Left kidney (tissue), 2 donors: ENCODE data around the gene CTTNBP2. TPM values are rescaled to one million over a fixed set of nuclear protein-coding genes. Genes with fewer than 3 reads are reported as not detected.

ENCODE experiments used
- DNase-seq: peaks from one replicate; pipeline ENCODE4 v3.0.0-alpha.2; 2013
- polyA plus RNA-seq: library from polyadenylated mRNA; unstranded; fragments of 120-200 nt; gene quantifications from one replicate; pipeline ENCODE4 v1.2.1, GENCODE V29; 2013; ENCODE audit not compliant: insufficient read length

Gene CTTNBP2
- polyA plus RNA-seq, 1 donor: 39.3 TPM

GRCh38 chr7:117686311-117686935, 186.8 kb downstream of the CTTNBP2 start:
- DNase-seq: no peak

- no peak for DNase-seq
Measured at GRCh38 chr7:117685795-117686194, 187.4 kb downstream of the CTTNBP2 start.

DNA sequence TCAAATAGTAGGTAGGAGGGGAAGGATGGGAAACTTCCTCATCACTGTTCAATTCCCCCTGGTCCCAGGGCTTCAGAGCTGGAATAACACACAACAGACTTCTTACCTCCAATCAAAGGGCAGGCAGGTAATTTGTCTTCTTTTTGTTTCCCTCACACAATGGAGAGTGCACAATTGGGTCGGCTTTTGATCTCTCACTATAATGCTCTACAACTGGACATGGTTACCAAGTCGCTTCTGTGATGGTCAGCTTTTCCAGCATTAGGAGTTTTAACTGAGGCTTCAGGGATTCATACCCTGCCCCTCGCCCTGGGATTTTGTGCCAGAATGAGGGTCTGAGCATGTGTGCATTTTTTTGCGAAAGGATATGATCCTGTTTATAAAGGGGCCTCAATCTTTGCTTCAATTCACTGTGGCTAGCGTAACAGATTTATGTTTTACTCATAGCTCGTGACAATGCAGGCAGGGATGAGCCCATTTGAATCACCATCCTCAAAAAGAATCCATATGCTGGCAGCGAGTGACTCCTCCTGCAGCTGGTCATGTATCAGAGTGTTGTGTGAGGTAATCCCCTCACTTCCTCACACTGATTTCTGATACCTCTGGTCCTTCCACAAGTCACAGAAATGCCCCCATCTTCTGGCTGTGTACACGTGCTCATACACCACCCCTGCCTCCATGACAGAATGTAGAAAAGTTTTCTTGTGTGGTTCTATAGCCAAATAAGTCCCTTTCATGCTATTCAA, 189.6 kb downstream of the CTTNBP2 start:
- no peak for DNase-seq

DNA sequence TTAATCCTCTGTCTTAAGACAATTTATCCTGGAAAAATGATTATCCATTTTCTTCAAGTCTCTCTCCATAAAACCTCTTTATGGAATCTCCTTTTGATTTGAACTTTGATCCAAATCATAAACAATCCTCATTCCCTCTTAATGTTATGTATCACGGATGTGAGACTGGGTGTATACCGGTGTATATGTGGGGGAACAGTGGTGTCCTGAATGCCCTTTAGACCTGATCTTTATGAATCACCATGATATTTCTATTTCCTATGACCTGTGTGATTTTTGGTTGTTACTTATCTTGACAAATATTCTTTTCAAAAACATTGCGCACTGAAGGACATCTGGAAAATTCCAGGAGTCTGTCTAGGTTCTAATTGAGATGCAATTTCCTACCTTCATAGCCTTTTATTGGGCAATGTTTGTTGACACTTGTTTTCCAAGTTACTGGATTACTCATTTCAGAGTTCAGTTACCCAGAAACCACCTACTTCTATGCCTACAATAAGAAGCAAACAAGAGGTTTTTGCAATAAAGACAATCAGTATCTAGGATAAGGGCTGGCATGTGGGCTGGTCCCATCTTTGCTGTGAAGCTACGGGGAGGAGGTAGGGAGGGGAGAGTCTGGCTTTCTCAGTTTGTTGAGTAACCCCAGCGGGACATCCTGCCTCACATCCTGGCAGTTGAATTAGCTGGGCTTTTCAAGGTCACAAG, 190.4 kb downstream of the CTTNBP2 start:
- no peak for DNase-seq

DNA sequence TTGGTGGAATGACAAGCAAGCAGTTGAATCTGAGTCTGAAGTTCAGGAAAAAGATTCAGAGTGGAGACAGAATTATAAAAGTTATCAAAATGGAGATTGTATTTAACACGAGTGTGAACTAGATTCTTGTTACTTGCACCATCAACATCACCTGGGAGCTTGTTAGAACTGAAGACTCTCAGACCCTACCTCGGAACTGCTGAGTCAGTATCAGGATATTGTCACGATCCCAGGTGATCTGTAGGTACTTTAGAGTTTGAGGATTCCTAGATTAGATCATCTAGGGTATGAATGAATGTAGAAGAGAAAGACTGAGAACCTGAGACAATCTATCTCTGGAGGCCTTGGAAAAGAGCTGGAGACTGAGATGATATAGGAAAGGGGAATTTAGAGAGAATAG, 194.1 kb downstream of the CTTNBP2 start:
- no peak for DNase-seq

DNA sequence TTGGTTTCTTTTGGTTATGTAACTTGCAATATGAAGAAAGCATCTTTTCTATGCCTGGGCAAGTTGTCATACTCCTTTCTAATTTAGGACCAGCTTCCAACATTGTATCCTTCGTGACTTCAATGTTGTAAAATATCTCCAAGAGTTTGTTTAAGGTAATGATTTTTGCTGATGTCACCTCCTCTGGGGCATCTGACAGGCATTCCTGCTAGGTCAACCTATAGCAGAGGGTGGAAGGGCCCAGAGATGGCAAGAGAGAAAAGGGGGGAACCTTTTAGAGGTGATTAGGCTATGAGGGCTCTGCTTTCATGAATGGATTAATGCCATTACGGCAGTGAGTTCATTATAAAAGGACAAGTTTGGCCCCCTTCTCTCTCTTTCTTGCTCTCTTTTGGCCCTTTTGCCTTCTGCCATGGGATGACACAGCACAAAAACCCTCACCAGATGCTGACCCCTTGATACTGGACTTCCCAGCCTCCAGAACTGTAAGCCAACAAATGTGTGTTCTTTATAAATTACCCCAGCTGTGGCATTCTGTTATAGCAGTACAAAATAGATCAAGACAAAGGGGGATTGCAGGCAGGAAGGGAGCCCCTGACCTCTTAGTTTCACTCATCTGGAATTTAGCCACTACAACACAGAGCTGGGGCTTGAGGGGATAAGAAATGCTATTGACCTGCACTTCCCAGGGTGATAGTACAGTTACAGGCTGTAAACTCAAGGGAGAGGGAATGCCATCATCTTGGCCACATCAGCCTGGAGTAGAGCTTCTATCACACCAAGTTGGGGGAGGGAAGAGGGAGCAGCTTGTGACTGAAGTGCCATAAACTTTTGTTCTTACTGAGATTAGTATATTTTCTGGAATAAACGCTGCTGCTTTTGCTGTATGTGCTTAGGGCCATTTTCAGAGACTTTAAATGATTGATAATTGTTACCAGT, 197.5 kb downstream of the CTTNBP2 start:
- no peak for DNase-seq

DNA sequence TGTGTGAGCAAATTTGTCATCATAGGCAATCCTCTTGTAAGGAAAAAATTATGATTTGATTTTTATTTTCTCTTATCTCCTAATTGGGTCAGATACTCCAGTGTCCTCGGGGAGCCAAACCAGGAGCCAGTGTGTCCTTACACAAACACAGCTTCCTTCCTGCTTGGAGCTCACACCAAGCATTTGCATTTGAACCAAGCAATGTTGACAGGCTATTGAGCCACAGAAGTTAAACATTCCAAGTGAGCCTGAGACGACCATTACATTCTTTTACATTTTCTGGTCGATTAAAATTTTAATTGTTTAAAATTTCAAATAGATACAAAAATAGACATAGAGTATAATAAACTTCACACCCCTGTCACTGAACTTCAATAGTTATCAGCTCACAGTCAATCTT, 198.6 kb downstream of the CTTNBP2 start:
- no peak for DNase-seq

DNA sequence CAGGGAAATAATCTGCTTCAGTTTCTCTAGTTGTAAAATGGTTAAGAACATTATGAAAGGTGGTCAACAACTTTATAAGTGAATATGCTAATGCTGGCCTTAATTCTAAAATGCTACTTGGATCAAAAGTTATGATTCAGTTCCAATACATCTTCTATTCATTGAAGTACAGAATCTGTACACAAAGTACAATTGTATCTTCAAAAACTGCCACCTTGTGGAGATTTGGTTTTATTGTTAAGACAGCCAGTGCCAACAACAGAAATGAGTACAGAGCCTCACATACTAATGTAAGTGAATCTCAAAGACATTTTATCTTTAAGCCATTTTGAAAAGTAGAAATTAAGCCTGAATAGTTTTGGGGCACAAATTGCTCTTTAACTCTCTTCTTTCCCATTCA, 199.4 kb downstream of the CTTNBP2 start:
- peak; percentile 13 for DNase-seq

DNA sequence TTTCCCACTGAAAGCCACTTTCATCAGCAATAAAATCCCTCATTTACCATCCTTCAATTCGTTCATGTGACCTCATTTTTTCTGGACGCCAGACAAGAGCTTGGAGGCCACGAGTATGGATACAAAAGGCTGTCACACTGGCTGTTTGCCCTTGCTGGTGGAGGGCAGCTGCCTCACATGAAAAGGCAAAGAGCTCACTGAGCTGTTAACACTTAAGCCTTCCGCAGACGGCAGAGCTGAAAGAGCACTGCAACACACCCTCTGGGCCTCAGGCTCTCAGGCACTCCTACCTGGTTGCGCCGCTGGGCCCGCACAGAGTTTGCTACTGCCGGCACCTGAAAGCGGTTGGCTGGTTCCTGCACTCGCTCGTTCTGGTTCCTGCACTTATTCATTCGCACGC, 199.9 kb downstream of the CTTNBP2 start:
- peak; percentile 15 for DNase-seq

DNA sequence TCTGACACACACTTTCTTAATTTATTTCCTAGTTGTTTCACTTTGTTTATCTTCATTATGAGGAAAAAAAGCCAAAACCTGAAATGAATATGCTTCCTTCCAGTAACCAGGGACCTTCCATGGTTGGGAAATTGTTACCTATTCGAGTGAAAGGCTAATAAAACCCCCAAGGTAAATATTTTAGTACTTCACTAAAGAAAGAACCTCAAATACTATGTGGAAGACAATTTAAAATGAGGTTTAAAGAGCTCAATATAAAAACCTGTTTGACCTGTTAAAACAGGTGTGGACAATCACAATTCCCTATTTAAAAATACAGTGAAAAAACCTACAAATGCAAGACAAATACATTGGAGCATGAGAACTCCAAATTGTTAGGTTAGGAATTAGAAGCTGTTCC, 200.8 kb downstream of the CTTNBP2 start:
- DNase-seq: no peak

DNA sequence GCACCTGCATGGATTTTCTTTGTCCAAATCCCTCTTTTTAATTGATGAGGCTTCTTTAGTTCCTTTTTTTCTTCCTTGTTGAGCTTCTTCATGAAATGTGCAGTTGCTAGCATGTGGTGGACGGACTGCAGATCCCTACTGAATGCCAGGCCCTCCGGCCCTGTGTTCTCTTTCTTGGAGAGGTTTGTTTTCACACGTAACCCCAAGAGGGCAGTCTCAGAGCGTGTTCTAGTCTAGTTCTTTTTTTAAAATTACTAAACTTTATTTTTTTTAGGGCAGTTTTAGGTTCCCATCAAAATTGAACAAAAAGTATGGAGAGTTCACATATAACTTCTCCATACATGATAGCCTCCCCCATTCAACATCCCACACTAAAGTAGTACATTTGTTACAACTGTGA, 203.4 kb downstream of the CTTNBP2 start:
- DNase-seq: no peak

- no peak for DNase-seq
Measured at GRCh38 chr7:117667456-117667855, 205.8 kb downstream of the CTTNBP2 start.

GRCh38 chr7:117666689-117667088, 206.6 kb downstream of the CTTNBP2 start:
- DNase-seq: no peak

GRCh38 chr7:117666031-117666430, 207.2 kb downstream of the CTTNBP2 start:
- DNase-seq: no peak

- DNase-seq: no peak
Measured at GRCh38 chr7:117665368-117665767, 207.9 kb downstream of the CTTNBP2 start.

DNA sequence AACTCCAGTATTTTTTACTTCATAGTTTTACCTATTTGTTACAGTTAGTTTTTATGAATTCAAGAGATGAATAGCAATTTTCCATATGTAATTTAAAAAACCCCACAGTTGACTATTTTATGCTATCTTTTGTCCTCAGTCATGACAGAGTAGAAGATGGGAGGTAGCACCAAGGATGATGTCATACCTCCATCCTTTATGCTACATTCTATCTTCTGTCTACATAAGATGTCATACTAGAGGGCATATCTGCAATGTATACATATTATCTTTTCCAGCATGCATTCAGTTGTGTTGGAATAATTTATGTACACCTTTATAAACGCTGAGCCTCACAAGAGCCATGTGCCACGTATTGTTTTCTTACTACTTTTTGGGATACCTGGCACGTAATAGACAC, 209.2 kb downstream of the CTTNBP2 start:
- no peak for DNase-seq

- DNase-seq: no peak
Measured at GRCh38 chr7:117661328-117661727, 211.9 kb downstream of the CTTNBP2 start.
